ENCODE data around the gene FGF22.

GRCh38 chr19:601790-602189 lies 37.9 kb upstream of the FGF22 start:
- no peak for TF ChIP-seq CTCF (conservative IDR thresholded peaks at IDR 0.05; ENCODE audit: low read length)
- no peak for TF ChIP-seq EZH2phosphoT487 (IDR thresholded peaks at IDR 0.05; ENCODE audit: borderline replicate concordance, low read depth, low read length)

Measured in OCI-LY7 (cell line).